NCI-H510A (cell line): ENCODE results near the gene KRT17.

ENCODE experiments used
- DNase-seq: peaks from one replicate; lab custom pipeline; 2025; lab: John Stamatoyannopoulos, UW

Gene KRT17

DNA sequence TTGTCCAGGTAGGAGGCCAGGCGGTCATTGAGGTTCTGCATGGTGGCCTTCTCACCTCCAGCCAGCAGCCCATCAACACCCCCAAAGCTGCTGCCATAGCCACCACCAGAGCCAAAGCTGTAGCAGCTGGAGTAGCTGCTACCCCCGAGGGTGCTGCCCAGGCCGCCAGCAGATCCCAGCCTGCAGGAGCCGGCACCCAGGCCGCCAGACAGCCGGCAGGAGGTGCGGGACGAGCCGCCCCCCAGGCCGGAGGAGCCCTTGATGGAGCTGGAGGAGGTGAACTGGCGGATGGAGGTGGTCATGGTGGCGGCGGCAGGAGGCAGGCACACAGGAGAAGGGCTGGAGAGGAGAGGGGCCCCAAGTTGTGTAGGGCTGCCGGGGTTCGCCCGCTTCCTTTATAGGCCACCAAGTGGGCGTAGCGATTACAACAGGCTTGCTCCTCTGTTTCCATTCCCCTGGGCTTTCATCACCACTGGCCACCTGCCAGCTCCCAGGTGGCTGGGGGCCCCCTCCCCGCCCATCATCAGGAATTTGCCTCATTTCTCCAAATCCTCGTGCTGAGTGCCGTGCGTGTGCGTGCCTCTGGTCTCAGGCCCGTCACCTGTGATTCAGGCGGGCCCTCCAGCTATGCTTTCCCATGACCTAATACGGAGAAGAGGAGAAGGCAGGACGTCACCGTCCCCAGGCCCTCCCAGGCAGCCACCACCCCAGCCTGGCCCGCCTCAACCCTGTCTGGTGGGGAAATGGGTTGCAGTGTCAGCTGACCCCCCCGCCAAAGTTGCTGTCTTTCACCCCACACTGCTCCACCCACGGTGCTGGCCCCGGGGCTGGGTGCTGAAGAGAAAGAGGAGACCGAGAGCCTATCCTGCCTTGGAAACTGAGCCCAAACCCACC is at the start of gene KRT17:
TSS of gene KRT17 (minus strand) at position 368 of the 894 bp plus-strand sequence. CDS start at position 302, 66 bp downstream.
- DNase-seq, result no peak

DNA sequence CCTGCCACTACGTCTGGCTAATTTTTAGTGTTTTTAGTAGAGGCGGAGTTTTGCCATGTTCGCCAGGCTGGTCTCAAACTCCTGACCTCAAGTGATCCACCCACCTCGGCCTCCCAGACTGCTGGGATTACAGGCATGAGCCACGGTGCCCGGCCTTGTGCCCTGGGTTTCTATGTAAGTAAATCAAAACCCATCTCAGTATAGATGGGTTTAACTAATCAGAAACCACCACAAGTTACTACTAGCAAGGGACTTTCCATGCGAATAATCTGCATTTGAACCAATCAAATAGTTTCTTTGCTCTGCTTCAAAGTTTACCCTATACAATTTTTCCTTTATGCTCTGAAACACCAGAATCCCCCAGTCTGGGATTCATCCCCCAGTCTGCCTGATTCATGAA is 47.8 kb upstream of the KRT17 start:
- DNase-seq, result no peak

DNA sequence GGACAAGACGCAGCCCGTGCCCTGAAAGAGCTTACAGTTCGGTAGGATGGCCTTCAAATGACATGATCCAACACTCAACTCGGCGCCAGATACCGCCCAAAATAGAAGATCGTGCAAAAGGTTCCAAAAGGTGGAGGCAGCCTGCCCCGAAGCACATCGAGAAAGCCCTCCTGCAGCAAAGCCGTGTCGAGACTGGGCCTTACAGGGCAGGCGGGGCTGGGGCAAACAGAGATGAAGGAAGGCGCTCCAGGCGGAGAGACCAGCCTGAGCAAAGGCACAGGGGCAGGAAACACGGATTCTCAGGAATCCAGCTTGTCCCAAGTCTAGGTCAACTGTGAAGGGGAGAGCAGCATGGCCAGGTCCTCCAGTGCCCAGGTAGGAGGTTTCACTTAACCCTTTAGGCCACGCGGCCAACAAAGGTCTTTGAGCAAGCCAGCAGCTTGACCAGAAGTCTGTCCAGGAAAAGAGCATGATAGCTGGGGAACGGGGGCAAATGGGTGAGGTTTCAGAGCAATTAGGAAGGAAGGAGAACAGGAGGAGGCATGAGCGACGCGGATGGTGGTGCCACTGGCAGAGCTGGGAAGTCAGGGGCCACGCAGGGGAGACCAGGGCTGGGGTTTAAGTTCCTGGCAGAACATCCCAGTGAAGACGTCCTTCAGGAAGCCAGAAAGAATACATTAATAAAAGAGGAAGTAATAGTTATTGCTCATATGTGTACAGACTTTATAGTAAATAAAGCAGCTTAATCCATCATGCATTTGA is 43.1 kb upstream of the KRT17 start:
- DNase-seq, result no peak

DNA sequence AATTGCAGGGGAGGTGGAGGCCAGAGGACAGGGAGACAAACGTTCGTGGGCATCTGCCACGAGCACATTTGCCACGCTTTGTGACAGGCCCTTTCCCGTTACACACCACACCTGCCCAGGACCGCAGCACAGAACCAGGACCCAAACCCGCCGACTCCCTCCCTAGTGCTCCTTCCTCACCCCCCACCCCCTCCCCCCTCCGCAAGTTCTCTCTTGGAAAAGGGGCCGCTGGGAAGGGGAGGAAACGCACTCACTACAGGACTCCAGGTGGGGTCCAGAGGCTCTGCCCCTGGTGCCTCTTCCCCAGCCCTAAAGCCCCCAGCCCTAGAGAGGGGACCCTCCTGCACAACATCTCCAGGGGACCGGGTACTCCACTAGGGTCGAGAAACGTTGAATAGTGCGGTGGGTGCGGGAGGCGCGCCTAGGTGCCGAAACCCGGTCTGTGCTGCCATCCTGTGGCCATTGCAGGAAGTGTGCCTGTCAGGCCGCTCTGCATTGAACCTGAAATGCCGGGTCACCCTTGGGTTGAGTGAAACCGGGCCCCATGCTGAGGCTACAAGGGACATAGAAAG is 42.4 kb upstream of the KRT17 start:
- peak; percentile 66 for DNase-seq

DNA sequence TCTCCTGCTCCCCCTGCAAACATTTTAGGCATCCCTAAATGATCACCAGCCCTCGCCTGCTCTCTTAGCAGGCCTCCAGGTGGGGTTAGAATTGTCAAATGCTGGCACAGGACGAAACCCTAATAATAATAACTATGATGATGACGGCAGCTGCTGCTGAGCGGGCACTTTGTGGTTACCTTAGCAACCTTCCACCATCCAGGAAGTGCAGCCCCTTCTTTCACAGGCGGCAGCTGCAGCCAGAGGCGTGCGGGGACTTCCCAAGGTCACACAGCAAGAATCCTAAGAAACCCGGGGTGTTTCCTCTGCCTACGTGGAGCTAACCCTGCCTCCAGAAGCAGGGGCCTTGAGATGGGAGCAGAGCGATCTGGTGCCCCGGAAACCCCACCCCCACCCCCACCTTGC is 41.9 kb upstream of the KRT17 start:
- DNase-seq, result peak; percentile 54

DNA sequence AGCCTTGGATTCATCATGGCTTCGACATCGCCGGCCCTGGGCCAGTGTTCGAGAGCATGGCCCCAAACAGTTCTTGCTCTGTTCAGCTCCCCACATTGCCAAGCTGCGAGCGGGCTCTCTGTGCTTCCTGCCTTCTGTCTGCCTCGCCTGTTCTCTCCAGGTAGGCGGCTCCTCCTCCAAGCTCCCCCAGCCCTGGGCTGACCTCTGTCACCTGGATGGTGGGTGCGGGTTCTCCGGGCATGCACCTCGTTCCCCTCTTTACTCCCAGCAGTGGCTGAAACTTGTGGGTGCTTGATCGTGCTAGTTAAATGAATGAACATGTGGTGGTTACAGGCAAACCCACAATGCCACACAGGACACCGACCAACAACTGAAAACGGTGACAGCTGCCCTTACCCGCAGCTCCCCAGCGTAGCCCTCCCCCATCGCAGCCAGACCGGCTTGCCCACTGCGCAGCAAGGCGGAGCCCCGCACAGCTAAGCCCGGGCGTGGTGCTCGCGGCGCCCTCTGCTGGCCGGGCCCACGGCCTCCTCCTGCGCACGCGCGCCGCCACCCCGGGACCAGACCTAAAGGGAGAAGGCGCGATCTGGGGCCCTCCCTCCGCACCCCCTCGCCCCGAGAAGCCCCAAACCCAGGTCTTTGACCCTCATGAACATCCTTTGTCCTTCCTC is 41.3 kb upstream of the KRT17 start:
- peak; percentile 91 for DNase-seq

DNA sequence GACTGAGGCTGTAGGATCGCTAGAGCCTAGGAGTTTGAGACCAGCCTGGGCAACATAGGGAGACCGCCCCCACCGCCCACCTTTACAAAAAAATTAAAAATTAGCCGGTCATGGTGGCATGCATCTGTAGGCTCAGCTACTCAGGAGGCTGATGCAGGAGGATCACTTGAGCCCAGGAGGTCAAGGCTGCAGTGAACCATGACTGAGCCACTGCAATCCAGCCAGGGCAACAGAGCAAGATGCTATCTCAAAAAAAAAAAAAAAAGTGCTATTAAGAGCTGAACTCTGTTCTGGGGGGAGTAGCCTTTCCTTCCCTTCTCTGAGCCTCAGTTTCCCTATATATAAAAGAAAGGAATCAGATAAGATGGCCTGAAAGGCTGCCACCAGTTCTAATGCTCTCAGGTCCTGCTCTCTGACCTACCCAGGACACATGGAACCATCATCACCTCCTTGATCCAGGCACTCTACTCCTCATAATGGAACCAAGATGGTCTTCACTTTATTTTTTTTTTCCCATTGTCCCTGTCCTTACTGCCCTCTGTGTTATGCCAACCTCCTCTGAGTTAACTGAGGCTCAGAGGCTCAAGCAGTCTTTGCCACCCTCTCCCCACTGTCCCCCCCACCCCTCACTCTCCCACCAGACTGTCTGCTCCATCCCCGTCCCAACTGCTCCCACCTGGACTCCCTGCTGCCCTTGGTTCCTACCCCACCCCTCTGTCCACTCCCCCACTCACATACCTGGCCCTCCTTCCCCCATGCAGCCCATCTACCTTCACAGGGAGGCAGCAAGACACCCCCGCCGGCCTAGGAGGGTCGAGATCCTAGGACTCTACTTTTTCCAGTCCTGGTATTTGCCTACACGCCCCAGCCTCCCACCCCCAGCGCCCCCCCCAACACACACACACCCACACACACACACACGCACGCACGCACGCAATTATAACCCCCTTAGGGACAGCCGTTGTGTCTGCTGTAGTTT is 40.5 kb upstream of the KRT17 start:
- DNase-seq, result no peak

DNA sequence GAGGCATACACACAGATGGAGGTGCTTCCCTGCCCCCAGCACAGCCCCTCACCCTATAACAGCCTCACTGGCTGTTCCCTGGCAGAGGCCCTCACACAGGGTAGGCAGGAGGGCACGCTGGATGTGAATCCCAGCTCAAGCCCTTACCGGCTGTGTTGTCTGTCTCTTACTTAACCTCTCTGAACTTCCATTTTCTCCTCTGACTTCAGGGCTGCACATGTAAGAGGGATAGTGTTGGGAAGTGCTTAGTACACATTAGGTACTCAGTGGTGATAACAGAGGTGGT is 39.7 kb upstream of the KRT17 start:
- DNase-seq, result no peak

DNA sequence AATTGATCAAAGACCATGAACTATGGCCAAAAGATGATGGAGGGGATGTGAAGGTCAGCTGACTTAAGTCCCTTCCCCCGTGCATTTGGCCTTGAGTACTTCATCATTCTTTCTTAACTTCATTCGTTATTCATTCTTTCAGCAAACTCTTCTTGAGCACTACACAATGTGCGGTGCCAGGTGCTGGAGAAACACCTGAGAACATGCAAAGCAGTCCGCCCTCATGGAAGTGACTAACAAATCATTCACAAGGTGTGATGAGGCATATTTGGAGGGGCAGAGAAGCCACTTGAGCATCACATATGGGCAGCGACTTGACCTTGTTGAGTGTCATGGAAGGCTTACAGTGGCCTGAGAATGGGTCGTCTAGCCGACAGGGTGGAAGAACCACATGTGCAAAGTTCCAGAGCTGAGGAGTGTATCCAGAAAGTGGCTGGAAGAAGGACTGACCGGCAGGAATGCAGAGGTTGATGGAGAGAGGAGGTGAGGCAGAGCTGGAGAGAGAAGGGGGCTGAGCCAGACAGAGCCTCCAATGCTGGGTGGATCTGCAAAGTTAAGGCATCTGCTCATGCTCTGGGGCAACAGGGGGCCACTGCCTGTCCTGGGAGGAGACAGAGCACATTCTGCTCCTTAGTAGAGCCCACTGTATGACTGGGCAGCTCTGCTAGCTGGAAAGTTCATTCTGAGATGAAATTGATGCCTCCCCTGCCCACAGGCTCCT is 39.2 kb upstream of the KRT17 start:
- DNase-seq, result no peak

DNA sequence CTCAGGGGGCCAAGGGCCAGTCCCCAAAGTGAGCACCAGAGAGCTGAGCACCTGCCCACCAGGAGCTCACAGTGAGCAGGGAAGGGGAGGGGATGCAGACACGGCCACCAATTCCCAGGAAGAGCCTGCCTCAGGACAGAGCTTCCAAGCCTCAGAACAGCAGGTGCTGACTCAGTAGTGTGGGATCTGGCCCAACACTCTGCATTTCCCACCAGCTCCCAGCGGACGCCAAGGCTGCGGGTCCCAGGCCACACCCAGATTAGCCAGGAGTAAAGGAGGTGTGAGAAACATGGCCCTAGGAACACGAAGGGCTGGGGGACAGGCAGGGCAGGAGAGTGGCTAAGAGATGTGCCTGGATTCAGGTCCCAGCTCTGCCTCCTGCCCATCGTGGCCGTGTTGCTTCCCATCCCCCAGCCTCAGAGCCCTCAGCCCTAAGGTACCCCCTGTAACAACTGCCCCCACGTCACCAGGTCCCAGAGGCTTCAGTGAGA is 35.9 kb upstream of the KRT17 start:
- DNase-seq, result no peak

DNA sequence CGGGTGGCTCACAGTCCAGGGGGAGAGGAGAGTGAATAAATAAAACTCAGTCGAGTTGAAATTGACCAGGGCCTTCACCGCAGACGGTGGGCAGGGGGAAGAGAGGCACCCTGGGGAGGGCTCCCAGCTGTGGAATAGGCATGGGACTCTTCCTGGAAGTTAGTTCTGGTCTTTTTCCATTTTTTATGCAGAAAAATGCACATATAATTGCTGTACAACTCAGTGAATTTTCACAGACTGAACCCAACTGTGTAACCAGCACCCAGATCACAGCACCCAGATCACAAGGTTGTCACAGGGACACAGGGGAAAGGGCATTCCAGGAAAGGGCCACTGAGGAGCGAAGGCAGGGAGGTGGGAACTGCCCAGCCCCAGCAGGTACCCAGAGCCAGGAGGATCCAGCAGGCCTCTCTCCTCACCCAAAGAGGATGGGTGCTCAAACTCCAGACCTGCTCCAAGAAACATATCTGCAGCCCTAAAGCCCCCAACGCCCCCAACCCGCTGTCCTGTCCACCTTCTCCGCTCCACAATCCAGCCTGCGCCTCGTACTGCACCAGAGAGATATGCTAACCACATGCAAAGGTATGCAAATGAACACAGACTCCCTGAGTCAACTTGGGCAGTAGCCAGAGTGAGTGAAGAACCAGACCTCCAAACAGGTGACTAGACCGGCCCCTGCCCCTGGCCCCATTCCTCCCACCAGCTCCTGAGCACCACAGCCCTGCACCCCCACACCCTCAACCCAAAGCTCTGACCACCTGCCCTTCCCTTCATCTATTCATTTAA is 35.2 kb upstream of the KRT17 start:
- DNase-seq, result no peak

DNA sequence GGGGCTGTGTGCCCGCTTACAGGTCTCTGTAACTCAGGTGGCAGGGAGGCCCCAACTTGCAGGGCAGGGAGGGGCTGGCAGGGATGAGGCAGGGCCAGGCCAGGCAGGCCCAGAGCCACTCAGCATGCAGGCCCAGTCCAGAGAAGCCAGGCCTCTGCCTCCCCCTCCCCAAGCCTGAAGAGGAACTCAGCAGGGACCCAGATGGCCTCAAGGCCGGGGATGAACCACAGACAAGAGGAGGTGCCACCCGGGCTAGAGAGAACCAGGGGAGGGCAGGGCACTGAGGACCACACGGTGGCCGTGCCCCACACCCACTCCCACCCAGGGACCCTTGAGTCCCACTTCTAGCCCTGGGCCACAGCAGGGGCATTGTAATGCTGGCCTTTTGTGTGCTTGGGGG is 34.5 kb upstream of the KRT17 start:
- DNase-seq, result no peak

DNA sequence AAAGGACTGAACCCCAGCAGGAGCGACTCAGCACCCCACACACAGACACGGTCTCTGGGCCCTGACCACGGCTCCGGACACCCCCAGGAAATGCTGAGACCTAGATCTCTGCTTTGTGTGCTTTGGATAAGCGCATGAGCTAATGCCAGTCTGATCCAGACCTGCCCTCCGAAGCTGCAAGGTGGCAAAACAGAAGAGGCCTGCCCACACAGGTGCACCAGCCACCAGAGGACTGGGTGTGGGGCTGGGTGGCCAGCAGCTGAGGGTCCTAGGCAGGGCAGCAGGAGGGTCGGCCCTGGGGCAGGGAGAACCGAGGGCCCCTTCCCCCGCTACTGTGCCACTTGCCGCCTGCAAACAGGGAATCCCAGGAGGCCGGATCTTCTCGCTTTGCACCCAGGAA is 33.6 kb upstream of the KRT17 start:
- no peak for DNase-seq

DNA sequence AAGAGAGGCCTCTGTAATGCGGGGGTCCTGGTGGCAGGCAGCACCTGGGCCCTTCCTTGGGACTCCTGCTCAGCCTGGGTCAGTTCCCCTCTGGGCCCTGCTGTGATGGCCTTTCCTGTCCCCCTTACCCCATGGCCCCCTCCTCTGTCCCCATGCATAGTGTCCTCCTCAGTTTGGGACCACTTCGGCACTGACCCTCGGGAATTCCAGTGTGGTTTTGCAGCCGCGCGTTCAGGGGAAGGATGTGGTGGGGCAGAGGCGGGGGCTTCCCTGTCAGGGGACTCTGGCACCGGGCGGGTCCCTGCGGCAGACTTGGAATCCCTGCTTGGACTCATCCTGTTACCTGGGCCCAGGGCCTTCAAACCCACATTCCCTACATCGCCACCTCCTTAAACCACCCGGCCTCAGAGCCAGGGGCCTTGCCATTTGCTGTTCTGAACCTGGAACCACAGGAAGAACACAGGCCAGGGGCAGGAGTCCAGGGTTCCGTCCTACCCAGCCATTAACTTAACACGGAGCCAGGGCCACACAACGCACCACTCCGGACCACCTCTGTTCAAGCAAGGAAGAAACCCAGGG is 32.9 kb upstream of the KRT17 start:
- DNase-seq, result no peak

DNA sequence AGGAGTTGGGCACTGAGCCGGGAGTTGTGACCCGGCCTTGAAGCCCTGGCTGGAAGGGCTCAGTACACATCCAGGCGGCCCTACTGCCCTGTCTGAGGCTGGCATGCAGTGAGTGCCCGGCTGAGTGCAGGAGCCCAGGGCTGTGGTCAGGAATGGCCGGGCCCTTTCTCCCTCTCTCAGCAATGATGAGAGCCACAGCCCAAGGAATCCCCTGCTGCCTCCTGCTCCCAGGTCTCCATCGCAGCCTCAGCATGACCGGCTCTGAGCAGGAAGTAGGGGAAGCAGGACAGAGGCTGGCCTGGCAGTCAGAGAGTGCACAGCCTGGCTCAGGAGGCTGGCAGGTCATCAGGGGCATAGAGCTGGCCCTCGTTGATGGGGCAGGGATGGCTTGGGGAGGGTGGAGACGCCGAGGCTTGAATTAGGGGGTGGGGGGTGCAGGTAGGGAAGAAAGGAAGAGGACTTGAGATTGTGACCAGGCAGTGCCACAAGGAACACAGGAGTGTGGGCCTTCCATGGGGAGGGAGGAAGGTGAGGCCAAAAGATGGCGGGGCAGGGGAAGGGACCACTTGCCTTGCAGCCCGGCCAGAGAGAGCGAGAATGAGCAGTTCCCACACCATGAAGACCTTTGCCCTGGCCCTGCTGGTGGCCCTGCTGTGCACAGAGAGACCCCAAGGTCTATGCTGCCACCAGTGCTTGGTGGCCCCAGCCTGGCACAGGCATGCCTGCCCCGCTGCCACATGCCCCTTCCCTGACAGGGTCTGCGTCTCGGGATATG is 32.1 kb upstream of the KRT17 start:
- DNase-seq, result no peak

DNA sequence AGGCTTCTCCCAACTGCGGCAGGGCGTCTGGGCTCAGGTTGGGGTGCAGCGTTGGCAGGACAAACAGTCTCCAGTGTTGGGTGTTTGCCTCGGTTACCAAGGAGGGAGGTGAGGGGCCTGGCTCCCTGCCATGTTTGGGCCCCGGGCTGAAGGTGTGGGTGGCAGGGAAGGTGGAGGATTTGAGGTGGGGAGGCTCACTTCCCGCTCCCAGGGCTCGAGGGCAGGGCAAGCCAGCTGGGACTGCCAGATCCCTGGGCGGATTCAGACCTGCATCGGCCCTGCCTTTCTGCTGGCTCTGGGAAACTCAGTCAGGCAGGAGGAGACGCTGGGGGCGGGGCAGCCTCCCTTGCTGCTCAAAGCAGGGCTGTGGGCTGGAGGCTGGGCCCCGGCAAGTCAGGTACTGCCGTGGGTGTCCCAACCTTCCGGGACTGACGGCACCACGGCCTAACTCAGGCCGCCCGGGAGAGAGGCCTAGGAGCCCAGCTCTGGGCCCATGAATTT is 31.3 kb upstream of the KRT17 start:
- DNase-seq, result peak; percentile 51

DNA sequence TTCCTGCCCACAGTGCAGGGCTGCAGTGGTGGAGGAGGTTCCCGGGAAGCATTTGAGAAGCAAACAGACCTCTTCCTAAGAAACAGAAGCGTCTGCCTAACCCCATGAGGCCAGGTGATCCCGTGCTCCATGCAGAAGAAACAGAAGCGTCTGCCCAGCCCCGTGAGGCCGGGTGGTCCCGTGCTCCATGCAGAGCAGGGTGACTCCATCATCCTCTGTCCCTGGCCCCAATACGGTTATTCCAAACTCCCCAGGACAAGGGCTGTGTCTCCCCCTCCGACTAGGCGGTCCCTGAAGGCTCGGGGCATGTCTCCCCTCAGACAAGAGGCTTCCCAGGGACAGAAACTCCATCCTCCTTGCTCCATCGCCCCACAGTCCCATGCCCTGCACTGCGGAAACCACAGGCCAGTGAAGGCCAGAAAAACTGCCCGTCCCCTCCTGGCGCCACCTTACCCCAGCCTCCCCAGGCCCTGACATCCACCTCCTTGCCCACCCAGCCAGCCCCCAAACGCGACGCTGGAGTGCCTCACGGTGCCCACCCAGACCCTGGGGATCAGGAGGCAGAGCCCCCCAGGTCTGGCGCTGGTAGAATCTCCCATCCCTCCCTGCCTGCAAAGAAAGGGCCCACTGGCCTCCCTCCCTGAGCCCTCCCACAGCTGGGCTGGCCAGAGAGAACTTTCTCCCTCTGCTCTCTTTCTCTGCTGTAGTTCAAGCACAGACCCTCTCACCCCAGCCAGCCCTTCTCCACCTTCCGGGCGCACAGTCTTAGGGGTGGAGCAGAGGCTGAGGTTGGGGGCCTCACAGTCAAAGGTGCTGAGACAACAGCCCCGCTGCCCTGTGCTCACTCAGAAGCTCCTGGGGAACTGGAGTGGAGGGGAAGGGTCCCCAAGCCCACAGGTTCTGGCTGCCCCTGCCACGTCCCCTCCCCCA is 30.6 kb upstream of the KRT17 start:
- no peak for DNase-seq
